Endothelial cell of umbilical vein (primary cell): ENCODE measurements around the gene MORC4. TPM values are rescaled to one million over a fixed set of nuclear protein-coding genes. Genes with fewer than 3 reads are reported as not detected.

Experiments
- BruUV-seq: library from RNA; stranded (reverse); fragments of 400-500 nt; replicated peaks from 2 replicates; lab custom pipeline; 2021; lab: Mats Ljungman, UMichigan
- CTCF ChIA-PET: fragments of 300-600, 350-600 bp; sonication (Branson Sonifier 250); formaldehyde crosslinking; loops from one replicate; lab custom pipeline; 2021; ENCODE audit warnings: antibody characterized with exemption, inconsistent platforms; lab: Charles Lee
- POLR2A ChIA-PET: fragments of 300-600, 350-600 bp; sonication (Branson Sonifier 250); formaldehyde crosslinking; loops from one replicate; lab custom pipeline; 2021; ENCODE audit warnings: antibody characterized with exemption, inconsistent platforms; lab: Charles Lee
- DNase-seq: peaks from one replicate; pipeline ENCODE4 v3.0.0-alpha.2; 2011; ENCODE audit warnings: low read depth, low spot score
- FAIRE-seq: peaks from 2 replicates; lab custom pipeline; 2011; peaks lifted over from hg19 to GRCh38; lab: Jason Lieb, UNC
- H2AFZ ChIP-seq: 2 replicates; pipeline ENCODE4 v1.6.0; 2012; ENCODE audit warnings: low read depth, low read length, control low read depth, inconsistent platforms
- H3K27ac ChIP-seq: 2 replicates; pipeline ENCODE4 v1.5.1; 2011; ENCODE audit warnings: low read depth, mild to moderate bottlenecking, control low read depth, low read length, moderate library complexity; ENCODE audit not compliant: insufficient read depth
- H3K27me3 ChIP-seq, 2 experiments: 2 replicates each; pipeline versions ENCODE4 v1.6.0 to v1.6.1; 2011; ENCODE audit warnings: low read length in 2 of 2, mixed read lengths in 1 of 2; ENCODE audit not compliant: control insufficient read depth in 2 of 2, insufficient read depth in 2 of 2
- H3K36me3 ChIP-seq, 2 experiments: 2 replicates in 1 of 2; 3 replicates in 1 of 2; pipeline ENCODE4 v1.5.1; 2011; ENCODE audit warnings: low read length in 2 of 2, mild to moderate bottlenecking in 1 of 2, moderate library complexity in 1 of 2; ENCODE audit not compliant: control insufficient read depth in 2 of 2, insufficient read depth in 2 of 2; ENCODE audit errors: extremely low read depth in 1 of 2
- H3K4me1 ChIP-seq: 3 replicates; pipeline ENCODE4 v1.5.1; 2011; ENCODE audit warnings: mild to moderate bottlenecking, low read length; ENCODE audit not compliant: control insufficient read depth, insufficient read depth; ENCODE audit errors: extremely low read depth
- H3K4me2 ChIP-seq: 2 replicates; pipeline ENCODE4 v1.6.1; 2011; ENCODE audit warnings: low read length, control low read depth, mixed read lengths; ENCODE audit not compliant: insufficient read depth
- H3K4me3 ChIP-seq, 3 experiments: fragments of 200-600 bp in 1 of 3; sonication (generic), shearing (Covaris generic) in 1 of 3; replicated peaks in 1 of 3; 2 replicates each; pipeline ENCODE4 v1.5.1; 2011 to 2016; ENCODE audit warnings: control low read depth in 3 of 3, low read length in 3 of 3, mild to moderate bottlenecking in 2 of 3, inconsistent platforms in 1 of 3, low read depth in 1 of 3, moderate library complexity in 1 of 3; ENCODE audit not compliant: insufficient read depth in 1 of 3
- H3K79me2 ChIP-seq: 2 replicates; pipeline ENCODE4 v1.6.0; 2012; ENCODE audit warnings: low read length, inconsistent platforms; ENCODE audit not compliant: control insufficient read depth, insufficient read depth
- H3K9ac ChIP-seq: replicated peaks from 2 replicates; pipeline ENCODE3; 2011; ENCODE audit warnings: low read length, control low read depth; ENCODE audit not compliant: insufficient read depth; ENCODE audit errors: extremely low read depth
- H3K9me1 ChIP-seq: replicated peaks from 3 replicates; pipeline ENCODE4 v1.6.0; 2011; ENCODE audit warnings: mild to moderate bottlenecking, low read length; ENCODE audit not compliant: control insufficient read depth, insufficient read depth; ENCODE audit errors: extremely low read depth
- H3K9me3 ChIP-seq: replicated peaks from 2 replicates; pipeline ENCODE4 v1.5.1; 2012; ENCODE audit warnings: low read length, inconsistent platforms; ENCODE audit not compliant: control insufficient read depth, insufficient read depth
- H4K20me1 ChIP-seq: replicated peaks from 2 replicates; pipeline ENCODE3; 2011; ENCODE audit warnings: mild to moderate bottlenecking, low read length; ENCODE audit not compliant: control insufficient read depth, insufficient read depth; ENCODE audit errors: extremely low read depth
- CTCF ChIP-seq, 2 donors: IDR thresholded peaks; 1 replicate in 1 of 2; 2 replicates in 1 of 2; pipeline ENCODE4 v1.5.1; 2011; ENCODE audit warnings: low read length in 2 of 2, mild to moderate bottlenecking in 2 of 2, moderate library complexity in 2 of 2, control low read depth in 1 of 2, inconsistent platforms in 1 of 2, low read depth in 1 of 2; ENCODE audit not compliant: insufficient read depth in 1 of 2; ENCODE audit errors: extremely low read depth in 1 of 2
- EZH2 ChIP-seq: IDR thresholded peaks from 2 replicates; pipeline ENCODE4 v1.6.1; 2012; ENCODE audit warnings: borderline replicate concordance, low read depth, mild to moderate bottlenecking, moderate library complexity, low read length, inconsistent platforms; ENCODE audit not compliant: severe bottlenecking
- FOS ChIP-seq: IDR thresholded peaks from 2 replicates; pipeline ENCODE4 v1.6.1; 2011; ENCODE audit warnings: mild to moderate bottlenecking, low read length, moderate library complexity, borderline replicate concordance; ENCODE audit not compliant: insufficient read depth
- GATA2 ChIP-seq: IDR thresholded peaks from 2 replicates; pipeline ENCODE4 v1.7.0; 2011; ENCODE audit warnings: low read depth, mild to moderate bottlenecking, moderate library complexity, mixed read lengths, low read length; ENCODE audit not compliant: insufficient read length, insufficient read depth
- JUN ChIP-seq: IDR thresholded peaks from 2 replicates; pipeline ENCODE4 v1.6.1; 2011; ENCODE audit warnings: borderline replicate concordance, low read depth; ENCODE audit not compliant: insufficient read length, insufficient read depth
- MAX ChIP-seq: IDR thresholded peaks from 2 replicates; pipeline ENCODE4 v1.6.1; 2011; ENCODE audit not compliant: insufficient read depth, insufficient read length
- MYC ChIP-seq: IDR thresholded peaks from one replicate; pipeline ENCODE4 v1.6.1; 2011; ENCODE audit warnings: mild to moderate bottlenecking, low read depth, low read length
- POLR2A ChIP-seq: IDR thresholded peaks from 2 replicates; pipeline ENCODE4 v1.6.1; 2012; ENCODE audit warnings: low read depth, mild to moderate bottlenecking, control low read depth, low read length
- POLR2AphosphoS5 ChIP-seq: IDR thresholded peaks from 2 replicates; pipeline ENCODE4 v1.6.1; 2012; ENCODE audit warnings: low read depth, mild to moderate bottlenecking, control low read depth, low read length, moderate library complexity; ENCODE audit not compliant: insufficient read depth
- dilution Hi-C: fragments of 300-500 bp; cut with MboI; formaldehyde crosslinking; loops from one replicate; pipeline ENCODE4 v1.15.0; 2019; ENCODE audit warnings: low sequenced_read_pairs; ENCODE audit not compliant: extremely low pct_ligation_motif_present
- intact Hi-C: fragments of 100-400 bp; cut with micrococcal nuclease; formaldehyde crosslinking; loops from one replicate; pipeline ENCODE4 v1.10.0; 2022
- polyA plus RNA-seq, 4 experiments: library from polyadenylated mRNA; depleted of rRNA in 3 of 4; stranded (reverse) in 3 of 4; unstranded in 1 of 4; fragments of >200 nt; gene quantifications; 2 replicates each; pipeline versions ENCODE4 v1.2.1 to v1.2.3, GENCODE V29; 2011 to 2012; ENCODE audit warnings: missing spikeins in 1 of 4
- total RNA-seq: library from RNA; stranded (reverse); gene quantifications from 2 replicates; pipeline ENCODE4 v1.2.3, GENCODE V29; 2021

The MORC4 gene
- total and polyA plus RNA-seq, 2 donors (not counting 3 experiments of a cell fraction or from before 2014, with no cell fraction given): 4.3 to 12.0 TPM

- CTCF ChIA-PET: no interaction called here
- no TSS peak for BruUV-seq
- intact Hi-C loops: no loop called here
Measured at GRCh38 chrX:106997611-106998010, 2.4 kb downstream of the MORC4 start.

More at GRCh38 chrX:106997611-106998010, 2.4 kb downstream of the MORC4 start:
- no peak overlapping the region for H2AFZ ChIP-seq
- DNase-seq: no peak
- H3K27ac ChIP-seq: no peak overlapping the region
- no peak overlapping the region for H3K4me3 ChIP-seq
- H3K27me3 ChIP-seq: no peaks in the 10 kb centered on the region
- dilution Hi-C loops: no loop called here
- FAIRE-seq: no peak
- no peaks in the 10 kb centered on the region for H3K9me1 ChIP-seq
- H3K4me1 ChIP-seq: no peaks in the 10 kb centered on the region
- H3K79me2 ChIP-seq: no peaks in the 10 kb centered on the region
- POLR2A ChIA-PET: no interaction called here
- TF ChIP-seq JUN (no peak), FOS (no peak), MYC (no peak), GATA2 (no peak), POLR2A (no peak), MAX (no peak), CTCF (IDR thresholded peaks at IDR 0.05; ENCODE audit: extremely low read depth in 1 of 2, insufficient read depth in 1 of 2, low read depth in 1 of 2, low read length in 2 of 2) (no peak), POLR2AphosphoS5 (no peak), EZH2 (no peak)
- no peaks in the 10 kb centered on the region for H3K9me3 ChIP-seq
- H3K36me3 ChIP-seq: no peaks in the 10 kb centered on the region
- H3K9ac ChIP-seq: no peak overlapping the region
- H4K20me1 ChIP-seq: no peaks in the 10 kb centered on the region
- no peak overlapping the region for H3K4me2 ChIP-seq
